Calu3 (cell line): Measurements from ENCODE around the gene FAM222A. TPM values are rescaled to one million over a fixed set of nuclear protein-coding genes. Genes with fewer than 3 reads are reported as not detected.

Source experiments
- BruUV-seq: library from RNA; stranded (reverse); fragments of 400-500 nt; replicated peaks from 2 replicates; lab custom pipeline; 2021; lab: Mats Ljungman, UMichigan
- CTCF ChIA-PET: fragments of 300-600 bp; sonication (Branson Sonifier 250); formaldehyde crosslinking; loops from one replicate; lab custom pipeline; 2022; ENCODE audit warnings: antibody characterized with exemption; lab: Charles Lee
- DNase-seq: peaks from one replicate; pipeline ENCODE4 v3.0.0; 2022
- H3K27ac Mint-ChIP-seq: one replicate; pipeline ENCODE4 v1.8.0; 2022; ENCODE audit warnings: mixed read lengths; ENCODE audit not compliant: unreplicated experiment
- H3K27me3 Mint-ChIP-seq: one replicate; pipeline ENCODE4 v1.8.0; 2022; ENCODE audit warnings: mixed read lengths; ENCODE audit not compliant: unreplicated experiment
- H3K36me3 Mint-ChIP-seq: one replicate; pipeline ENCODE4 v1.8.0; 2022; ENCODE audit warnings: mild to moderate bottlenecking, moderate library complexity, mixed read lengths; ENCODE audit not compliant: insufficient read depth, unreplicated experiment
- H3K4me1 Mint-ChIP-seq: one replicate; pipeline ENCODE4 v1.8.0; 2022; ENCODE audit warnings: mild to moderate bottlenecking, low read depth, mixed read lengths; ENCODE audit not compliant: unreplicated experiment
- H3K4me3 Mint-ChIP-seq: one replicate; pipeline ENCODE4 v1.8.0; 2022; ENCODE audit warnings: mild to moderate bottlenecking, low read depth, moderate library complexity, mixed read lengths; ENCODE audit not compliant: unreplicated experiment
- H3K9me3 Mint-ChIP-seq: one replicate; pipeline ENCODE4 v1.8.0; 2022; ENCODE audit warnings: low read depth, mixed read lengths; ENCODE audit not compliant: unreplicated experiment
- CTCF ChIP-seq: fragments of 200-600 bp; IDR thresholded peaks from one replicate; pipeline ENCODE4 v1.8.0; 2022; ENCODE audit warnings: antibody characterized with exemption; ENCODE audit not compliant: unreplicated experiment
- intact Hi-C: fragments of 100-400 bp; cut with micrococcal nuclease; formaldehyde crosslinking; loops from one replicate; pipeline ENCODE4 v1.10.0; 2022; ENCODE audit not compliant: unreplicated experiment
- total RNA-seq: library from RNA; stranded (reverse); gene quantifications from 2 replicates; pipeline ENCODE4 v1.2.3, GENCODE V29; 2022

The FAM222A gene
- total RNA-seq, 1 experiment from 2014 or later: 2.4 TPM

GRCh38 chr12:109716092-109716479 lies 2.5 kb downstream of the FAM222A start:
- no peak for TF ChIP-seq CTCF
- intact Hi-C loops: no loop called here
- H3K4me1 Mint-ChIP-seq: peaks cover 3% of the 10 kb centered on the region
- H3K9me3 Mint-ChIP-seq: no peaks in the 10 kb centered on the region
- H3K27me3 Mint-ChIP-seq: peaks cover 25% of the 10 kb centered on the region
- no peak overlapping the region for H3K4me3 Mint-ChIP-seq
- no TSS peak for BruUV-seq
- H3K27ac Mint-ChIP-seq: no peak overlapping the region
- CTCF ChIA-PET: interaction anchor here (0.6 kb wide), 1 partner anchor 31 kb away, joined by 3 read pairs; no protein-coding TSS in a partner anchor
- DNase-seq: no peak
- H3K36me3 Mint-ChIP-seq: peaks cover 19% of the 10 kb centered on the region

- intact Hi-C loops: no loop called here
- peaks cover 21% of the 10 kb centered on the region for H3K27me3 Mint-ChIP-seq
- no peak for DNase-seq
- H3K4me1 Mint-ChIP-seq: peaks cover 2% of the 10 kb centered on the region
- CTCF ChIA-PET: interaction anchor here (0.5 to 0.6 kb wide), 2 partner anchors 32 to 128 kb away, joined by 3 read pairs; no protein-coding TSS in a partner anchor
- BruUV-seq: no TSS peak
- no peak overlapping the region for H3K4me3 Mint-ChIP-seq
- H3K27ac Mint-ChIP-seq: no peak overlapping the region
- H3K36me3 Mint-ChIP-seq: peaks cover 19% of the 10 kb centered on the region
- H3K9me3 Mint-ChIP-seq: no peaks in the 10 kb centered on the region
- TF ChIP-seq CTCF: no peak
Measured at GRCh38 chr12:109716512-109717389, 3.1 kb downstream of the FAM222A start.

GRCh38 chr12:109717390-109718357 lies 4.0 kb downstream of the FAM222A start:
- no peak for TF ChIP-seq CTCF
- DNase-seq: no peak
- H3K27ac Mint-ChIP-seq: no peak overlapping the region
- H3K9me3 Mint-ChIP-seq: no peaks in the 10 kb centered on the region
- peaks cover 19% of the 10 kb centered on the region for H3K36me3 Mint-ChIP-seq
- CTCF ChIA-PET: interaction anchor here (2.6 kb wide), 1 partner anchor 57 kb away, joined by 9 read pairs; no protein-coding TSS in a partner anchor
- H3K4me1 Mint-ChIP-seq: peaks cover 8% of the 10 kb centered on the region
- intact Hi-C loops: loop anchor here (2.0 kb wide), 2 partner anchors 37 to 55 kb away; no protein-coding TSS in a partner anchor
- no TSS peak for BruUV-seq
- peaks cover 21% of the 10 kb centered on the region for H3K27me3 Mint-ChIP-seq
- no peak overlapping the region for H3K4me3 Mint-ChIP-seq

- no peak for DNase-seq
- TF ChIP-seq CTCF: no peak
Measured at GRCh38 chr12:109718390-109718789, 4.8 kb downstream of the FAM222A start.

More at GRCh38 chr12:109718390-109718789, 4.8 kb downstream of the FAM222A start:
- Mint-ChIP-seq H3K27me3 (peaks cover 21% of the 10 kb centered on the region), H3K9me3 (no peaks in the 10 kb centered on the region), H3K4me3 (no peak overlapping the region), H3K36me3 (peaks cover 17% of the 10 kb centered on the region), H3K4me1 (peaks cover 8% of the 10 kb centered on the region), H3K27ac (no peak overlapping the region)
- no TSS peak for BruUV-seq
- intact Hi-C loops: loop anchor here (2.0 kb wide), 2 partner anchors 36 to 54 kb away; no protein-coding TSS in a partner anchor
- CTCF ChIA-PET: interaction anchor here (2.6 kb wide), 1 partner anchor 56 kb away, joined by 9 read pairs; no protein-coding TSS in a partner anchor
